Vagina (tissue), 2 donors: ENCODE data around the gene TP73. TPM values are rescaled to one million over a fixed set of nuclear protein-coding genes. Genes with fewer than 3 reads are reported as not detected.
"Not testable (repeated sequence)": the region's sequence is repeated elsewhere in the genome, so short reads cannot be mapped to it uniquely, and the experiment has no call there.

Experiments used
- DNase-seq, 2 donors: peaks; one replicate each; pipeline ENCODE4 v3.0.0-alpha.2; 2017; ENCODE audit errors: extremely low spot score in 2 of 2
- H3K27ac ChIP-seq: fragments of 200-600 bp; sonication (generic); one replicate; pipeline ENCODE4 v1.5.1; 2019
- H3K27me3 ChIP-seq: fragments of 200-600 bp; sonication (generic); one replicate; pipeline ENCODE4 v1.5.1; 2019
- H3K36me3 ChIP-seq, 2 donors: fragments of 200-600 bp; sonication (generic); one replicate each; pipeline ENCODE4 v1.5.1; 2017 to 2019
- H3K4me1 ChIP-seq: fragments of 200-600 bp; sonication (generic); one replicate; pipeline ENCODE4 v1.5.1; 2019
- H3K4me3 ChIP-seq, 2 donors: fragments of 200-600 bp; sonication (generic); 1 replicate in 1 of 2; 2 replicates in 1 of 2; pipeline ENCODE4 v1.5.1; 2016 to 2019
- H3K9me3 ChIP-seq: fragments of 200-600 bp; sonication (generic); one replicate; pipeline ENCODE4 v1.5.1; 2019
- CTCF ChIP-seq, 3 experiments: fragments of 450-650 bp in 2 of 3; fragments of 200-600 bp in 1 of 3; sonication (generic) in 1 of 3; IDR thresholded peaks; one replicate each; pipeline ENCODE4 v1.5.1; 2017 to 2019; ENCODE audit warnings: antibody characterized with exemption in 3 of 3, mild to moderate bottlenecking in 2 of 3, moderate library complexity in 2 of 3
- POLR2A ChIP-seq, 2 donors: fragments of 450-650 bp; IDR thresholded peaks; one replicate each; pipeline ENCODE4 v1.6.1; 2017; ENCODE audit warnings: antibody characterized with exemption in 2 of 2, mild to moderate bottlenecking in 2 of 2, moderate library complexity in 2 of 2
- POLR2AphosphoS5 ChIP-seq, 2 donors: sonication (generic); formaldehyde crosslinking; IDR thresholded peaks; one replicate each; pipeline ENCODE4 v1.9.0; 2017; ENCODE audit warnings: antibody characterized with exemption in 2 of 2, mild to moderate bottlenecking in 2 of 2, low read depth in 1 of 2; ENCODE audit not compliant: insufficient read depth in 1 of 2
- intact Hi-C: fragments of 100-400 bp; cut with DNase I; formaldehyde crosslinking; loops from one replicate; pipeline ENCODE4 v1.15.1; 2023
- total RNA-seq: library from RNA; depleted of rRNA; stranded (reverse); fragments of >200 nt; gene quantifications from one replicate; pipeline ENCODE4 v1.2.3, GENCODE V29; 2016

TP73 gene
- total RNA-seq, 1 donor from 2014 or later, result 8.1 TPM

- intact Hi-C loops, result loop anchor here (10.0 kb wide), 1 partner anchor 264 kb away; the partner anchor contains the start of gene ARHGEF16
- H3K4me3 ChIP-seq, result no peak overlapping the region
- no peaks in the 10 kb centered on the region for H3K27me3 ChIP-seq
- H3K9me3 ChIP-seq, result no peaks in the 10 kb centered on the region
- TF ChIP-seq CTCF (IDR thresholded peaks at IDR 0.05) (no peak), POLR2AphosphoS5 (IDR thresholded peaks at IDR 0.05; ENCODE audit: insufficient read depth in 1 of 2, low read depth in 1 of 2) (no peak), POLR2A (IDR thresholded peaks at IDR 0.05) (no peak)
- no peaks in the 10 kb centered on the region for H3K36me3 ChIP-seq
- no peak for DNase-seq
- H3K4me1 ChIP-seq, result peaks cover 28% of the 10 kb centered on the region
- H3K27ac ChIP-seq, result no peak overlapping the region
These were observed 66.4 kb downstream of the TP73 start for GRCh38 chr1:3718764-3719163.

GRCh38 chr1:3721955-3722465 lies 69.7 kb downstream of the TP73 start:
- Histone ChIP-seq H3K27me3 (no peaks in the 10 kb centered on the region), H3K27ac (no peak overlapping the region), H3K4me1 (peaks cover 13% of the 10 kb centered on the region), H3K36me3 (no peaks in the 10 kb centered on the region), H3K9me3 (no peaks in the 10 kb centered on the region), H3K4me3 (no peak overlapping the region)
- DNase-seq, result no peak
- intact Hi-C loops, result no loop called here
- TF ChIP-seq POLR2A (IDR thresholded peaks at IDR 0.05) (no peak), POLR2AphosphoS5 (IDR thresholded peaks at IDR 0.05; ENCODE audit: insufficient read depth in 1 of 2, low read depth in 1 of 2) (no peak), CTCF (IDR thresholded peaks at IDR 0.05) (no peak)

GRCh38 chr1:3722846-3723245 lies 70.5 kb downstream of the TP73 start:
- Histone ChIP-seq H3K9me3 (no peaks in the 10 kb centered on the region), H3K27me3 (no peaks in the 10 kb centered on the region), H3K27ac (no peak overlapping the region), H3K4me3 (no peak overlapping the region), H3K4me1 (peaks cover 8% of the 10 kb centered on the region), H3K36me3 (no peaks in the 10 kb centered on the region)
- TF ChIP-seq CTCF (IDR thresholded peaks at IDR 0.05), result no peak
- TF ChIP-seq POLR2A (IDR thresholded peaks at IDR 0.05), result no peak
- no peak for TF ChIP-seq POLR2AphosphoS5 (IDR thresholded peaks at IDR 0.05; ENCODE audit: insufficient read depth in 1 of 2, low read depth in 1 of 2)
- no peak for DNase-seq
- intact Hi-C loops, result no loop called here

- TF ChIP-seq CTCF (IDR thresholded peaks at IDR 0.05), result peak; percentile 68 to 82 (median 76)
- DNase-seq, H3K4me1 ChIP-seq, H3K4me3 ChIP-seq, H3K27me3 ChIP-seq, intact Hi-C loops, H3K9me3 ChIP-seq, H3K27ac ChIP-seq, H3K36me3 ChIP-seq: not testable (repeated sequence)
These were observed 72.2 kb downstream of the TP73 start for GRCh38 chr1:3724416-3725030.

- Histone ChIP-seq H3K27me3 (no peaks in the 10 kb centered on the region), H3K4me3 (no peak overlapping the region)
- no peak for DNase-seq
These were observed 73.0 kb downstream of the TP73 start for GRCh38 chr1:3725366-3725765.

More at GRCh38 chr1:3725366-3725765, 73.0 kb downstream of the TP73 start:
- intact Hi-C loops, result no loop called here
- Histone ChIP-seq H3K4me1 (no peaks in the 10 kb centered on the region), H3K36me3 (no peaks in the 10 kb centered on the region), H3K9me3 (no peaks in the 10 kb centered on the region), H3K27ac (no peak overlapping the region)
- no peak for TF ChIP-seq POLR2A (IDR thresholded peaks at IDR 0.05)
- no peak for TF ChIP-seq CTCF (IDR thresholded peaks at IDR 0.05)
- TF ChIP-seq POLR2AphosphoS5 (IDR thresholded peaks at IDR 0.05; ENCODE audit: insufficient read depth in 1 of 2, low read depth in 1 of 2), result no peak
